Activated CD4-positive, alpha-beta T cell treated with anti-CD3 and anti-CD28 coated beads, Interleukin-2, amount 10 ng/mL, durations not matched to agents 24 days and 14 days (primary cell): Measurements from ENCODE around the gene PTH2R. TPM values are rescaled to one million over a fixed set of nuclear protein-coding genes. Genes with fewer than 3 reads are reported as not detected.
"Not testable (repeated sequence)": the region's sequence is repeated elsewhere in the genome, so short reads cannot be mapped to it uniquely, and the experiment has no call there.

Experiments
- DNase-seq: peaks from one replicate; pipeline ENCODE4 v3.0.0; 2022
- H3K27ac Mint-ChIP-seq: one replicate; pipeline ENCODE4 v1.8.0; 2022; ENCODE audit warnings: mild to moderate bottlenecking, mixed read lengths
- H3K27me3 Mint-ChIP-seq: one replicate; pipeline ENCODE4 v1.8.0; 2022; ENCODE audit warnings: mixed read lengths
- H3K36me3 Mint-ChIP-seq: one replicate; pipeline ENCODE4 v1.8.0; 2022; ENCODE audit warnings: low read depth, mild to moderate bottlenecking, mixed read lengths
- H3K4me1 Mint-ChIP-seq: one replicate; pipeline ENCODE4 v1.8.0; 2021; ENCODE audit warnings: mixed read lengths
- H3K4me3 Mint-ChIP-seq: one replicate; pipeline ENCODE4 v1.8.0; 2022; ENCODE audit warnings: mild to moderate bottlenecking, moderate library complexity, mixed read lengths
- H3K9me3 Mint-ChIP-seq: one replicate; pipeline ENCODE4 v1.8.0; 2021; ENCODE audit warnings: mixed read lengths
- intact Hi-C: fragments of 100-400 bp; cut with micrococcal nuclease; formaldehyde crosslinking; loops from one replicate; pipeline ENCODE4 v1.15.1; 2023
- total RNA-seq: library from RNA; stranded (reverse); gene quantifications from 2 replicates; pipeline ENCODE4 v1.2.3, GENCODE V29; 2022

The PTH2R gene
- total RNA-seq, 1 donor from 2014 or later: 0.07 TPM

GRCh38 chr2:208373460-208374089 is 33.0 kb upstream of the PTH2R start:
- H3K27ac Mint-ChIP-seq: no peak overlapping the region
- peaks cover 8% of the 10 kb centered on the region for H3K27me3 Mint-ChIP-seq
- no peaks in the 10 kb centered on the region for H3K36me3 Mint-ChIP-seq
- no peak overlapping the region for H3K4me3 Mint-ChIP-seq
- intact Hi-C loops: no loop called here
- no peaks in the 10 kb centered on the region for H3K9me3 Mint-ChIP-seq
- DNase-seq: peak; percentile 73
- H3K4me1 Mint-ChIP-seq: no peaks in the 10 kb centered on the region

GRCh38 chr2:208375491-208376068 is 31.0 kb upstream of the PTH2R start:
- no peaks in the 10 kb centered on the region for H3K9me3 Mint-ChIP-seq
- H3K4me3 Mint-ChIP-seq: no peak overlapping the region
- no peak overlapping the region for H3K27ac Mint-ChIP-seq
- DNase-seq: peak; percentile 41
- intact Hi-C loops: no loop called here
- H3K36me3 Mint-ChIP-seq: no peaks in the 10 kb centered on the region
- H3K4me1 Mint-ChIP-seq: no peaks in the 10 kb centered on the region
- H3K27me3 Mint-ChIP-seq: peaks cover 6% of the 10 kb centered on the region

GRCh38 chr2:208377344-208377860 is 29.2 kb upstream of the PTH2R start:
- H3K4me1 Mint-ChIP-seq, H3K27ac Mint-ChIP-seq, DNase-seq, H3K4me3 Mint-ChIP-seq, H3K9me3 Mint-ChIP-seq, H3K36me3 Mint-ChIP-seq, intact Hi-C loops: not testable (repeated sequence)
- H3K27me3 Mint-ChIP-seq: peaks cover 12% of the 10 kb centered on the region

GRCh38 chr2:208379192-208379591 is 27.4 kb upstream of the PTH2R start:
- intact Hi-C loops: no loop called here
- H3K27me3 Mint-ChIP-seq: peaks cover 22% of the 10 kb centered on the region
- H3K4me3 Mint-ChIP-seq: no peak overlapping the region
- no peaks in the 10 kb centered on the region for H3K36me3 Mint-ChIP-seq
- DNase-seq: no peak
- H3K4me1 Mint-ChIP-seq: no peaks in the 10 kb centered on the region
- no peaks in the 10 kb centered on the region for H3K9me3 Mint-ChIP-seq
- H3K27ac Mint-ChIP-seq: no peak overlapping the region

GRCh38 chr2:208384637-208385036 is 22.0 kb upstream of the PTH2R start:
- Mint-ChIP-seq H3K36me3 (no peaks in the 10 kb centered on the region), H3K27me3 (peaks cover 25% of the 10 kb centered on the region), H3K4me1 (no peaks in the 10 kb centered on the region), H3K4me3 (no peak overlapping the region), H3K9me3 (no peaks in the 10 kb centered on the region), H3K27ac (no peak overlapping the region)
- intact Hi-C loops: no loop called here
- no peak for DNase-seq

GRCh38 chr2:208386541-208386940 is 20.1 kb upstream of the PTH2R start:
- DNase-seq: no peak
- intact Hi-C loops: no loop called here
- Mint-ChIP-seq H3K4me1 (no peaks in the 10 kb centered on the region), H3K36me3 (no peaks in the 10 kb centered on the region), H3K27ac (no peak overlapping the region), H3K4me3 (no peak overlapping the region), H3K9me3 (no peaks in the 10 kb centered on the region), H3K27me3 (peaks cover 28% of the 10 kb centered on the region)

- Mint-ChIP-seq H3K36me3 (no peaks in the 10 kb centered on the region), H3K27me3 (peaks cover 12% of the 10 kb centered on the region), H3K9me3 (no peaks in the 10 kb centered on the region), H3K27ac (no peak overlapping the region), H3K4me3 (no peak overlapping the region), H3K4me1 (no peaks in the 10 kb centered on the region)
- intact Hi-C loops: loop anchor here (5.0 kb wide), 1 partner anchor 1807 kb away; no protein-coding TSS in a partner anchor
- DNase-seq: no peak
Observed at GRCh38 chr2:208389940-208390339, 16.7 kb upstream of the PTH2R start.

GRCh38 chr2:208392300-208392699 is 14.3 kb upstream of the PTH2R start:
- intact Hi-C loops: loop anchor here (5.0 kb wide), 1 partner anchor 1805 kb away; no protein-coding TSS in a partner anchor
- no peak overlapping the region for H3K4me3 Mint-ChIP-seq
- H3K4me1 Mint-ChIP-seq: peaks cover 5% of the 10 kb centered on the region
- no peak overlapping the region for H3K27ac Mint-ChIP-seq
- peaks cover 8% of the 10 kb centered on the region for H3K27me3 Mint-ChIP-seq
- no peak for DNase-seq
- H3K9me3 Mint-ChIP-seq: no peaks in the 10 kb centered on the region
- no peaks in the 10 kb centered on the region for H3K36me3 Mint-ChIP-seq

GRCh38 chr2:208396796-208397195 is 9.8 kb upstream of the PTH2R start:
- H3K27ac Mint-ChIP-seq, H3K9me3 Mint-ChIP-seq, H3K36me3 Mint-ChIP-seq, H3K4me3 Mint-ChIP-seq, DNase-seq, H3K4me1 Mint-ChIP-seq: not testable (repeated sequence)
- intact Hi-C loops: loop anchor here (5.0 kb wide), 2 partner anchors 811 to 1026 kb away; partner anchors contain the start of gene MAP2
- peaks cover 14% of the 10 kb centered on the region for H3K27me3 Mint-ChIP-seq

- intact Hi-C loops: loop anchor here (5.0 kb wide), 2 partner anchors 808 to 1023 kb away; partner anchors contain the start of gene MAP2
- no peak for DNase-seq
- no peak overlapping the region for H3K27ac Mint-ChIP-seq
- H3K4me1 Mint-ChIP-seq: peaks cover 5% of the 10 kb centered on the region
- no peaks in the 10 kb centered on the region for H3K36me3 Mint-ChIP-seq
- H3K4me3 Mint-ChIP-seq: no peak overlapping the region
- H3K27me3 Mint-ChIP-seq: peaks cover 31% of the 10 kb centered on the region
- H3K9me3 Mint-ChIP-seq: no peaks in the 10 kb centered on the region
Observed at GRCh38 chr2:208399201-208399600, 7.4 kb upstream of the PTH2R start.

GRCh38 chr2:208407667-208408066 is 1.1 kb downstream of the PTH2R start:
- no peak overlapping the region for H3K27ac Mint-ChIP-seq
- no peaks in the 10 kb centered on the region for H3K9me3 Mint-ChIP-seq
- H3K36me3 Mint-ChIP-seq: no peaks in the 10 kb centered on the region
- peaks cover 63% of the 10 kb centered on the region for H3K27me3 Mint-ChIP-seq
- intact Hi-C loops: loop anchor here (10.0 kb wide), 1 partner anchor 927 kb away; no protein-coding TSS in a partner anchor
- no peaks in the 10 kb centered on the region for H3K4me1 Mint-ChIP-seq
- no peak overlapping the region for H3K4me3 Mint-ChIP-seq
- no peak for DNase-seq

- H3K4me1 Mint-ChIP-seq: peaks cover 6% of the 10 kb centered on the region
- intact Hi-C loops: no loop called here
- H3K36me3 Mint-ChIP-seq: no peaks in the 10 kb centered on the region
- H3K27me3 Mint-ChIP-seq: peaks cover 18% of the 10 kb centered on the region
- no peak overlapping the region for H3K27ac Mint-ChIP-seq
- H3K9me3 Mint-ChIP-seq: no peaks in the 10 kb centered on the region
- DNase-seq: no peak
- no peak overlapping the region for H3K4me3 Mint-ChIP-seq
Observed at GRCh38 chr2:208413931-208414330, 7.3 kb downstream of the PTH2R start.

GRCh38 chr2:208415255-208415654 is 8.7 kb downstream of the PTH2R start:
- H3K27ac Mint-ChIP-seq: no peak overlapping the region
- H3K36me3 Mint-ChIP-seq: no peaks in the 10 kb centered on the region
- no peak for DNase-seq
- peaks cover 6% of the 10 kb centered on the region for H3K4me1 Mint-ChIP-seq
- H3K27me3 Mint-ChIP-seq: peaks cover 11% of the 10 kb centered on the region
- H3K4me3 Mint-ChIP-seq: no peak overlapping the region
- intact Hi-C loops: no loop called here
- H3K9me3 Mint-ChIP-seq: no peaks in the 10 kb centered on the region

- Mint-ChIP-seq H3K36me3 (no peaks in the 10 kb centered on the region), H3K27ac (no peak overlapping the region), H3K4me1 (peaks cover 6% of the 10 kb centered on the region), H3K9me3 (no peaks in the 10 kb centered on the region), H3K4me3 (no peak overlapping the region), H3K27me3 (peaks cover 9% of the 10 kb centered on the region)
- DNase-seq: no peak
- intact Hi-C loops: no loop called here
Observed at GRCh38 chr2:208415897-208416296, 9.3 kb downstream of the PTH2R start.
